GM19328 (cell line): ENCODE data around the gene CACNG7.

Experiments used
- ATAC-seq: cut with Tn5 transposase; IDR thresholded peaks from one replicate; pipeline ENCODE4 v1.9.1; 2021; ENCODE audit warnings: mild to moderate bottlenecking, moderate library complexity; ENCODE audit not compliant: unreplicated experiment

The CACNG7 gene

GRCh38 chr19:53981376-53981951 is 72.4 kb downstream of the CACNG7 start:
- ATAC-seq: no peak

- no peak for ATAC-seq
Observed at GRCh38 chr19:53982001-53982451, 72.9 kb downstream of the CACNG7 start.

DNA sequence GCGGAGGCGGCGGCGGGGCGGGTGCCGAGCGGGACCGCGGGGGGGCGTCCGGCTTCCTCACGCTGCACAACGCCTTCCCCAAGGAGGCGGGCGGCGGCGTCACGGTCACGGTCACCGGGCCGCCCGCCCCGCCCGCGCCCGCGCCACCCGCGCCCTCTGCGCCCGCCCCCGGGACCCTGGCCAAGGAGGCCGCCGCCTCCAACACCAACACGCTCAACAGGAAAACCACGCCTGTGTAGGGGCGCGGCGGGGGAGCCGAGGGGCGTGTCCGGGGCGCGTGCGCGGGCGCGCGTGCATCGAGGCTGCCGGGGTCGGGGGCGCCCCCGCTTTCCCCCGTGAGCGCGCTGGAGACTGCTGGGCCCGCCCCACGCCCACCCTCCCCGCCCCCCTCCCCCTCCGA is 73.5 kb downstream of the CACNG7 start:
- ATAC-seq: no peak

DNA sequence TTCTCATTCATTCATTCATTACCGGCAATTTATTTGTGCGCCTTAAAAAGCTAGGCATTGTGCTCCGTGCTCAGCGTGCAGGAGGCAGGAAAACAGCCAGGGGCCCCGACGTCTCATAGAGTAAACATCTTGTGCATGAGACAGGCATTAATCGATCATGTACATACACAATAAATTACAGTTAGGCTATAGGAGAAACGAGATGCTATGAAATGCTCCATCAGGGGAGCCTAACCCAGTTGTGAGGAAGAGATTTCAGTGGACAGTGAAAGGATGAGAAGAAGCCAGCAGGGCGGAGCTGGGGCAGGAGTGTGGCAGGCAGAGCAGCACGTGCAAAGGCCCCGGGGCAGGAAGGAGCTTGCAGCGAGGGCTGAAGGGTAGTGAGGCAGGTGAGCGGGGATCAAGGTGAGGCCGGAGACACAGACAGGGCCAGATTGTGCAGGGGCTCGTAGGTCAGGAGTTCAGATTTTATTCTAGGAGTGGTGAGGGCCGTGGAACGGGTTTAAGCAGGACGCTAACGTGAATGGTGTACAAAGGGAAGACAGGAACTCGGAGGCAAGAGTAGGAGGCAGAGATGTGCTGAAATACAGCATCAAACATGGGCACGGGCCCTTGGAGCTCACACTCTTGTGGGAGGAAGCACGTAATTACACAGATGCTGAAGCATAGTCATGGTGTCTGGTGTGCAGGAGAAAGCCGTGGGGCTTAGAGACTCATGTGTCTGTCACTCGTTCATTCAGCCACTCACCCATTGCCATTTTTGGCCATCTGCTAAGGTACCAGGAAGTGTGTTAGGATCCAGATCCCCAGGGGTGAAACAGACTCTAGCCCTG is 74.6 kb downstream of the CACNG7 start:
- no peak for ATAC-seq

GRCh38 chr19:53985863-53986262 is 76.8 kb downstream of the CACNG7 start:
- no peak for ATAC-seq

DNA sequence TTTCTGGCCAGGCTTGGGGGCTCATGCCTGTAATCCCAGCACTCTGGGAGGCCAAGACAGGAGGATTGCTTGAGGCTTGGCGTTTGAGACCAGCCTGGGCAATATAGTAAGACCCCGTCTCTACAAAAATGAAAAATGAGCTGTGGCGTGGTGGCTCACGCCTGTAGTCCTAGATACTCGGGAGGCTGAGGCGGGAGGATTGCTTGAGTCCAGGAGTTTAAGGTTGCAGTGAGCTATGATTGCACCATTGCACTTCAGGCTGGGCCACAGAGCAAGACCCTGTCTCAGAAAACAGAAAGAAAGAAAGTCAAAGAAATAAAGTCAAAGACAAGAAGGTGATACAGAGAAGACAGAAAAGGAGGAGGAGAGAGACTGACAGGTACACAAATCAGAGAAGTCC is 79.9 kb downstream of the CACNG7 start:
- no peak for ATAC-seq

- no peak for ATAC-seq
Observed at GRCh38 chr19:53989600-53990533, 80.8 kb downstream of the CACNG7 start.

DNA sequence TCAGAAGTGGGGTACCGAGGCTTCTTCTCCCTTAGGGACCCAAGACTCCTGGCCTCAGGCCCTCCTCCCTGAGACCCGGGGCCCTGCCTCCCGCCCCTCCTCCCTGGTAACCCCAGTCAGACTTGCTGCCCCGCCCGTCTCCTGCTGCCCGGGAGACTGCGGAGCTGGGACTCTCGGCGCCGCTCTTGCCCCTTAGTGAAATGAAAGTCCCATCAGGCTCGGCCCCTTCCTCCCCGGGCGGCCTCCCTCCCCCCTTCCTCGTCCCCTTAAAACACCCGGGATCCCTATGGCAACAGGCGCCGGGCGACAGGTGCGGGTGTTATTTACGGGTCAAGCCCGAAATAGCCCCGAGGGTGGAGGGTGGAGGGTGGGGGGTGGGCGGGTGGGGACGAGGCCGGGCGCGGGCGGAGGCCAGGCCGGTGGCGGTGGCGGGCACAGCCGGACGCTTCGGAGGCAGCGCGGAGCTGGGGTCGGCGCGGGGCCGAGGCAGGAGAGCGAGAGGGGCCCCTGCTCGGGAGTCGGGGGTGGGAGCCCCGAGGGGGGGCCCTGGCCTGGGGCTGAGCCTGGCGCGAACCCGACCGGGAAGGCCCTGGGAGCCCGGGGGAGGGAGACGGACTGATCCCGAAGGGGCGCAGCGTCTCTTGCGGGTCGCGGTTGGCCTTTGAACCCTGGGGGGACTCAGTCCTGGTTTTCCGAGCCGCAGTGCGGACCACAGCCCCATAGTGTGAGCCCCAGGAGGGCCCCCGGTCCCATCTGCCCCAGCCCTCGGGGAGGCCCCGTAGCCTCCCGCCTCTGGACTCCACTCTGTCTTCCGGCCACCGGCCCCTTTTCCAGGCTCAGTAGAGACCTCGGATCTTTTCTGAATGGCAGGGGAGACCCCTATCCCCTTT is 82.4 kb downstream of the CACNG7 start, which contains the start of gene CACNG6:
Gene CACNG6, plus strand, starts transcription at position 414 of the 890 bp plus-strand sequence. CDS start 1,241 bp downstream, outside the sequence.
- no peak for ATAC-seq

- ATAC-seq: no peak
Observed at GRCh38 chr19:53992211-53992610, 83.1 kb downstream of the CACNG7 start.

- ATAC-seq: no peak
Observed at GRCh38 chr19:53992815-53993214, 83.7 kb downstream of the CACNG7 start.

DNA sequence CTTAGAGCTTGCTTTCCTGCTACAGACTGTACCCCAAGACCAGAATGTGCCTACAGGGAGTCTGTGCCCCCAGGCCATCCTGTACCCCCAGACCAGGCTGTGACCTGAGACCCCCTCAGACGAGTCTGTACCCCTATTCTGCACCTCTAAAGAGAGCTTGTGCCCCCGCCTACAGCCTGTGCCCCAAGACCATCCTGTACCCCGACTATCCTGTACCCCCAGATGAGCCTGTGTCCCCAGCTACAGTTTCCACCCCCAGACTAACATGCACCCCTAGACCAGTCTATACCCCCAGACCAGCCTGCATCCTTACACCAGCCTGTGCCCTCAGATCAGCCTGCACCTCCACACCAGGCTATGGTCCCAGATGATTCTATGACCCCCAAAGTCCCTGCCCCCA is 84.4 kb downstream of the CACNG7 start:
- no peak for ATAC-seq
